KMS-11 (cell line): ENCODE results near the gene OR4D2.

Source experiments
- H2AFZ ChIP-seq: fragments of 200-600 bp; sonication (generic); 2 replicates; pipeline ENCODE4 v1.6.1; 2016; ENCODE audit warnings: antibody characterized with exemption, mixed run types, low read depth
- H3K27ac ChIP-seq: fragments of 200-600 bp; sonication (generic); 2 replicates; pipeline ENCODE4 v1.6.1; 2016; ENCODE audit warnings: mild to moderate bottlenecking, mixed run types
- H3K27me3 ChIP-seq: fragments of 200-600 bp; sonication (generic); 2 replicates; pipeline ENCODE4 v1.6.1; 2017; ENCODE audit warnings: mild to moderate bottlenecking, low read depth, mixed run types, moderate library complexity; ENCODE audit not compliant: insufficient read depth
- H3K36me3 ChIP-seq: fragments of 200-600 bp; sonication (generic); 2 replicates; pipeline ENCODE4 v1.6.1; 2017; ENCODE audit warnings: mild to moderate bottlenecking, mixed run types; ENCODE audit not compliant: insufficient read depth
- H3K4me1 ChIP-seq: fragments of 200-600 bp; sonication (generic); 2 replicates; pipeline ENCODE4 v1.6.1; 2016; ENCODE audit warnings: mild to moderate bottlenecking, low read depth, mixed run types; ENCODE audit not compliant: poor library complexity, severe bottlenecking
- H3K4me2 ChIP-seq: fragments of 200-600 bp; sonication (generic); 2 replicates; pipeline ENCODE4 v1.7.0; 2016; ENCODE audit warnings: mild to moderate bottlenecking, mixed run types
- H3K4me3 ChIP-seq: fragments of 200-600 bp; sonication (generic); IDR thresholded peaks from 2 replicates; pipeline ENCODE4 v1.6.1; 2017; ENCODE audit warnings: low read depth, low read length, mixed read lengths; ENCODE audit not compliant: insufficient read depth
- H3K79me2 ChIP-seq: fragments of 200-600 bp; sonication (generic); 2 replicates; pipeline ENCODE4 v1.6.1; 2016; ENCODE audit warnings: low read depth, mixed run types; ENCODE audit not compliant: insufficient read depth
- H3K9ac ChIP-seq: fragments of 200-600 bp; sonication (generic); 2 replicates; pipeline ENCODE4 v1.6.1; 2016; ENCODE audit warnings: mild to moderate bottlenecking, mixed run types
- H4K20me1 ChIP-seq: fragments of 200-600 bp; sonication (generic); 2 replicates; pipeline ENCODE4 v1.6.1; 2016; ENCODE audit warnings: mild to moderate bottlenecking, mixed run types; ENCODE audit not compliant: insufficient read depth
- CTCF ChIP-seq: fragments of 200-600 bp; sonication (generic); conservative IDR thresholded peaks from 2 replicates; pipeline ENCODE4 v1.6.1; 2017; ENCODE audit warnings: low read depth, mild to moderate bottlenecking, antibody characterized with exemption, low read length, moderate library complexity, mixed read lengths

The OR4D2 gene

GRCh38 chr17:58166682-58167081 is at the start of gene OR4D2:
TSS of gene OR4D2 (plus strand) at chr17:58166982. CDS start at chr17:58169656, 2,674 bp downstream.
- no peak within 1 kb of the TSS for H2AFZ ChIP-seq
- no peaks in the 10 kb centered on the region for H3K79me2 ChIP-seq
- no peak for TF ChIP-seq CTCF
- H3K4me3 ChIP-seq: no peak within 1 kb of the TSS
- H4K20me1 ChIP-seq: no peaks in the 10 kb centered on the region
- no peak within 1 kb of the TSS for H3K4me2 ChIP-seq
- H3K27ac ChIP-seq: no peak within 1 kb of the TSS
- H3K36me3 ChIP-seq: no peaks in the 10 kb centered on the region
- no peaks in the 10 kb centered on the region for H3K27me3 ChIP-seq
- H3K4me1 ChIP-seq: no peaks in the 10 kb centered on the region
- H3K9ac ChIP-seq: no peak within 1 kb of the TSS

GRCh38 chr17:58117382-58117781 is 49.4 kb upstream of the OR4D2 start:
- no peak overlapping the region for H3K4me2 ChIP-seq
- TF ChIP-seq CTCF: no peak

GRCh38 chr17:58119491-58119890 is 47.3 kb upstream of the OR4D2 start:
- H3K27ac ChIP-seq: no peak overlapping the region
- no peak overlapping the region for H2AFZ ChIP-seq
- no peaks in the 10 kb centered on the region for H3K79me2 ChIP-seq
- H3K36me3 ChIP-seq: no peaks in the 10 kb centered on the region
- H3K4me3 ChIP-seq: no peak overlapping the region
- H3K27me3 ChIP-seq: no peaks in the 10 kb centered on the region; the same call in 1 of the 2 replicates
- no peaks in the 10 kb centered on the region for H4K20me1 ChIP-seq
- no peak overlapping the region for H3K4me2 ChIP-seq
- no peak overlapping the region for H3K9ac ChIP-seq
- H3K4me1 ChIP-seq: peaks cover 3% of the 10 kb centered on the region
- TF ChIP-seq CTCF: no peak

More at GRCh38 chr17:58117382-58117781, 49.4 kb upstream of the OR4D2 start:
- Histone ChIP-seq H3K9ac (no peak overlapping the region), H3K79me2 (no peaks in the 10 kb centered on the region), H3K4me1 (peaks cover 3% of the 10 kb centered on the region), H3K27me3 (no peaks in the 10 kb centered on the region; the same call in 1 of the 2 replicates), H4K20me1 (no peaks in the 10 kb centered on the region), H3K36me3 (no peaks in the 10 kb centered on the region), H3K4me3 (no peak overlapping the region), H3K27ac (no peak overlapping the region), H2AFZ (no peak overlapping the region)

DNA sequence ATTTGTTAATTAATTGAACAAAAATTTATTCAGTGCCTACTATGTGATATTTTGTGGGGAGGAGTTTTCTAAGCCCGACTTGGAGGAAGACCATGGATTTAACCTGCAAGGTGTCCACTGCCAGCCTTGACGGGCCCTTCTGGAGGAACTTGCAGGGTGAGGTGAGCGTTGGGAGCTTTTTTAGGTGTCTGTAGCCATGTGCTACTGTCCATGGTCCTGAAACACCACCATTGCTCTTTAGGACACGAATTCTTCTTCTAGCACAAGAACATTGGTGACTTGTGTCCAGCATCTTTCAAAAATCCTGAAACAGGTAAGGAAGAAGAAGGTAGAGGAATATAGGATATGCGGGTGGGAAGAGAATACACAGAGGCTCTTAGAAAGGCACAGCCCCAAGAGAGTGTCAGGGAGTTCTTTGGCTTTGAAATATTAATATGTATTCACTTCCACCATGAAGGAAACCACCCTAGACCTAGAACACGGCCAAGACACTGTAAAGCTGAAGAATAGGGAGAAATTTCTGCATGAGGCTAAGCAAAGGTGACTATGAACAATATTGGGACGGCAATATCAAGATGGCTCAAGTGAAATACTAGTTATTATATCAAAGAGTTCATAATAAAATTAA is 46.5 kb upstream of the OR4D2 start:
- H3K36me3 ChIP-seq: no peaks in the 10 kb centered on the region
- peaks cover 3% of the 10 kb centered on the region for H3K4me1 ChIP-seq
- no peaks in the 10 kb centered on the region for H4K20me1 ChIP-seq
- no peak overlapping the region for H3K4me3 ChIP-seq
- no peak overlapping the region for H3K27ac ChIP-seq
- no peak overlapping the region for H3K9ac ChIP-seq
- H3K79me2 ChIP-seq: no peaks in the 10 kb centered on the region
- no peak overlapping the region for H2AFZ ChIP-seq
- TF ChIP-seq CTCF: no peak
- no peaks in the 10 kb centered on the region; the same call in 1 of the 2 replicates for H3K27me3 ChIP-seq
- H3K4me2 ChIP-seq: no peak overlapping the region
